Osteocyte (in vitro differentiated cells): Measurements from ENCODE around the gene FHIT. TPM values are rescaled to one million over a fixed set of nuclear protein-coding genes. Genes with fewer than 3 reads are reported as not detected.

Experiments
- DNase-seq: peaks from one replicate; pipeline ENCODE4 v3.0.0; 2021; ENCODE audit warnings: mixed read lengths; ENCODE audit not compliant: unreplicated experiment; ENCODE audit errors: extremely low spot score
- H3K27ac Mint-ChIP-seq: one replicate; pipeline ENCODE4 v1.8.0; 2021; ENCODE audit warnings: mild to moderate bottlenecking, mixed read lengths; ENCODE audit not compliant: unreplicated experiment
- H3K27me3 Mint-ChIP-seq: one replicate; pipeline ENCODE4 v1.8.0; 2021; ENCODE audit warnings: mixed read lengths; ENCODE audit not compliant: unreplicated experiment
- H3K36me3 Mint-ChIP-seq: one replicate; pipeline ENCODE4 v1.8.0; 2021; ENCODE audit warnings: mixed read lengths; ENCODE audit not compliant: unreplicated experiment
- H3K4me1 Mint-ChIP-seq: one replicate; pipeline ENCODE4 v1.8.0; 2021; ENCODE audit warnings: mixed read lengths; ENCODE audit not compliant: unreplicated experiment
- H3K4me3 Mint-ChIP-seq: one replicate; pipeline ENCODE4 v1.8.0; 2021; ENCODE audit warnings: mild to moderate bottlenecking, moderate library complexity, mixed read lengths; ENCODE audit not compliant: unreplicated experiment
- H3K9me3 Mint-ChIP-seq: one replicate; pipeline ENCODE4 v1.8.0; 2021; ENCODE audit warnings: mixed read lengths; ENCODE audit not compliant: unreplicated experiment
- CTCF ChIP-seq: fragments of 200-600 bp; sonication (generic); IDR thresholded peaks from 2 replicates; pipeline ENCODE4 v1.5.0; 2021; ENCODE audit warnings: antibody characterized with exemption, mild to moderate bottlenecking, moderate library complexity
- total RNA-seq: library from RNA; stranded (reverse); gene quantifications from 2 replicates; pipeline ENCODE4 v1.2.1, GENCODE V29; 2021

Gene FHIT
- total RNA-seq, 1 donor from 2014 or later: 2.3 TPM

GRCh38 chr3:60120245-60120644 is 1131.0 kb downstream of the FHIT start:
- H3K4me3 Mint-ChIP-seq: no peak overlapping the region
- H3K4me1 Mint-ChIP-seq: peaks cover 6% of the 10 kb centered on the region
- TF ChIP-seq CTCF: no peak
- no peaks in the 10 kb centered on the region for H3K36me3 Mint-ChIP-seq
- H3K27me3 Mint-ChIP-seq: no peaks in the 10 kb centered on the region
- no peaks in the 10 kb centered on the region for H3K9me3 Mint-ChIP-seq
- no peak overlapping the region for H3K27ac Mint-ChIP-seq
- DNase-seq: no peak

- Mint-ChIP-seq H3K4me3 (no peak overlapping the region), H3K27ac (no peak overlapping the region), H3K36me3 (no peaks in the 10 kb centered on the region), H3K9me3 (no peaks in the 10 kb centered on the region), H3K4me1 (no peaks in the 10 kb centered on the region), H3K27me3 (no peaks in the 10 kb centered on the region)
- no peak for TF ChIP-seq CTCF
- DNase-seq: no peak
Observed at GRCh38 chr3:60114191-60114590, 1137.1 kb downstream of the FHIT start.

- Mint-ChIP-seq H3K27ac (no peak overlapping the region), H3K9me3 (no peaks in the 10 kb centered on the region), H3K4me1 (no peaks in the 10 kb centered on the region), H3K27me3 (no peaks in the 10 kb centered on the region), H3K4me3 (no peak overlapping the region), H3K36me3 (no peaks in the 10 kb centered on the region)
- TF ChIP-seq CTCF: no peak
- DNase-seq: no peak
Observed at GRCh38 chr3:60107275-60107674, 1144.0 kb downstream of the FHIT start.

- H3K9me3 Mint-ChIP-seq: peaks cover 4% of the 10 kb centered on the region
- no peak overlapping the region for H3K27ac Mint-ChIP-seq
- no peaks in the 10 kb centered on the region for H3K4me1 Mint-ChIP-seq
- DNase-seq: no peak
- TF ChIP-seq CTCF: no peak
- no peaks in the 10 kb centered on the region for H3K36me3 Mint-ChIP-seq
- no peak overlapping the region for H3K4me3 Mint-ChIP-seq
- H3K27me3 Mint-ChIP-seq: no peaks in the 10 kb centered on the region
Observed at GRCh38 chr3:60102154-60102553, 1149.1 kb downstream of the FHIT start.

DNA sequence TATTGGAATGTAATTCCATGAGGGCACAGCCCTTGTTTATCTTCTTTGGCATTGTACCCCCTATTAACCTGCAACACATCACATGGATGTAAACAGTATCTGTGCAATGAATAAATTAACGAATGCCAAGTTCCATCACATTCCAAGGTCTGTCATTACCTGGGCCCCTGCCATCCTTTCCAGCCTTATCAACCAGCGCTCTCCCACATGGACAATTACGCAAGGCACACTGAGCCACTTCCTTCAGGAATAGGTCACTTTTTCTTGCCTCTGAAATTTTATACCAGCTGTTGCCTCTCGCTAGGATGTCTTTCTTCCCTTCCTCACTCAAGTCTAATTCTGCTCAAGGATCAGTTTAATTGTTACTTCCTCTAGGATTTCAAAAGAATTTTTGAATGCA is 1149.6 kb downstream of the FHIT start:
- TF ChIP-seq CTCF: no peak
- Mint-ChIP-seq H3K9me3 (peaks cover 4% of the 10 kb centered on the region), H3K4me1 (peaks cover 2% of the 10 kb centered on the region), H3K36me3 (no peaks in the 10 kb centered on the region), H3K27ac (no peak overlapping the region), H3K27me3 (no peaks in the 10 kb centered on the region), H3K4me3 (no peak overlapping the region)
- no peak for DNase-seq
